ENCODE measurements around the gene SMTN. TPM values are rescaled to one million over a fixed set of nuclear protein-coding genes. Genes with fewer than 3 reads are reported as not detected.

The SMTN gene
- total RNA-seq, 1 experiment from 2014 or later = 68.8 TPM

- Histone ChIP-seq H3K36me3 (ENCODE audit: low read depth) (no peaks in the 10 kb centered on the region), H3K4me3 (no peak overlapping the region), H3K27ac (no peak overlapping the region), H3K27me3 (ENCODE audit: insufficient read depth, low read depth) (peaks cover 16% of the 10 kb centered on the region; the same call in 1 of the 2 replicates), H3K79me2 (ENCODE audit: low read depth) (no peaks in the 10 kb centered on the region), H3F3A (ENCODE audit: insufficient read depth, low read depth) (peaks cover 22% of the 10 kb centered on the region; the same call in 1 of the 2 replicates), H4K20me1 (ENCODE audit: insufficient read depth) (no peaks in the 10 kb centered on the region), H3K9me3 (ENCODE audit: insufficient read depth, low read depth) (no peaks in the 10 kb centered on the region), H3K4me2 (no peak overlapping the region), H2AFZ (no peak overlapping the region), H3K9me2 (ENCODE audit: insufficient read depth) (no peaks in the 10 kb centered on the region), H3K4me1 (replicated peaks; ENCODE audit: insufficient read depth) (peaks cover 24% of the 10 kb centered on the region)
- intact Hi-C loops (cut with micrococcal nuclease; ENCODE audit: unreplicated experiment) = no loop called here
- no peak for DNase-seq
- BruUV-seq (replicated peaks) = no TSS peak
- TF ChIP-seq CTCF (conservative IDR thresholded peaks at IDR 0.05) (no peak), EZH2 (IDR thresholded peaks at IDR 0.05; ENCODE audit: low read depth) (no peak)
- ChIA-PET POLR2A (ENCODE audit: unreplicated experiment) (no interaction called here), CTCF (no interaction called here)
These were observed 45.7 kb downstream of the SMTN start for GRCh38 chr22:31126869-31127175.

GRCh38 chr22:31127181-31127772 is 46.2 kb downstream of the SMTN start:
- intact Hi-C loops (cut with micrococcal nuclease; ENCODE audit: unreplicated experiment) = no loop called here
- Histone ChIP-seq H3K9me3 (ENCODE audit: insufficient read depth, low read depth) (no peaks in the 10 kb centered on the region), H3K4me3 (no peak overlapping the region), H3K4me1 (replicated peaks; ENCODE audit: insufficient read depth) (peaks cover 25% of the 10 kb centered on the region), H4K20me1 (ENCODE audit: insufficient read depth) (no peaks in the 10 kb centered on the region), H3K36me3 (ENCODE audit: low read depth) (no peaks in the 10 kb centered on the region), H3F3A (ENCODE audit: insufficient read depth, low read depth) (peaks cover 26% of the 10 kb centered on the region), H2AFZ (no peak overlapping the region), H3K79me2 (ENCODE audit: low read depth) (no peaks in the 10 kb centered on the region), H3K27ac (no peak overlapping the region), H3K9me2 (ENCODE audit: insufficient read depth) (no peaks in the 10 kb centered on the region), H3K27me3 (ENCODE audit: insufficient read depth, low read depth) (peaks cover 16% of the 10 kb centered on the region; the same call in 1 of the 2 replicates), H3K4me2 (no peak overlapping the region)
- DNase-seq = no peak
- BruUV-seq (replicated peaks) = no TSS peak
- ChIA-PET POLR2A (ENCODE audit: unreplicated experiment) (no interaction called here), CTCF (no interaction called here)
- no peak for TF ChIP-seq CTCF (conservative IDR thresholded peaks at IDR 0.05)
- TF ChIP-seq EZH2 (IDR thresholded peaks at IDR 0.05; ENCODE audit: low read depth) = no peak

- H3K9me2 ChIP-seq (ENCODE audit: insufficient read depth) = no peaks in the 10 kb centered on the region
- ChIA-PET CTCF (interaction anchor here (0.6 kb wide), 1 partner anchor 145 kb away, joined by 10 read pairs; no protein-coding TSS in a partner anchor), POLR2A (ENCODE audit: unreplicated experiment) (no interaction called here)
- peaks cover 16% of the 10 kb centered on the region; the same call in 1 of the 2 replicates for H3K27me3 ChIP-seq (ENCODE audit: insufficient read depth, low read depth)
- no TSS peak for BruUV-seq (replicated peaks)
- no peaks in the 10 kb centered on the region for H4K20me1 ChIP-seq (ENCODE audit: insufficient read depth)
- DNase-seq = no peak
- H3K4me1 ChIP-seq (replicated peaks; ENCODE audit: insufficient read depth) = peaks cover 21% of the 10 kb centered on the region
- H3K36me3 ChIP-seq (ENCODE audit: low read depth) = no peaks in the 10 kb centered on the region
- TF ChIP-seq CTCF (conservative IDR thresholded peaks at IDR 0.05) = no peak
- no peak for TF ChIP-seq EZH2 (IDR thresholded peaks at IDR 0.05; ENCODE audit: low read depth)
- H3K9me3 ChIP-seq (ENCODE audit: insufficient read depth, low read depth) = no peaks in the 10 kb centered on the region
- no peak overlapping the region for H3K4me3 ChIP-seq
- H3K79me2 ChIP-seq (ENCODE audit: low read depth) = no peaks in the 10 kb centered on the region
- H3K4me2 ChIP-seq = no peak overlapping the region
- intact Hi-C loops (cut with micrococcal nuclease; ENCODE audit: unreplicated experiment) = no loop called here
- peaks cover 31% of the 10 kb centered on the region for H3F3A ChIP-seq (ENCODE audit: insufficient read depth, low read depth)
- no peak overlapping the region for H3K27ac ChIP-seq
- no peak overlapping the region for H2AFZ ChIP-seq
These were observed 47.0 kb downstream of the SMTN start for GRCh38 chr22:31128156-31128555.
